ENCODE measurements around the gene PRDM2. TPM values are rescaled to one million over a fixed set of nuclear protein-coding genes. Genes with fewer than 3 reads are reported as not detected.

The PRDM2 gene
- total and polyA plus RNA-seq, 2 donors, result 19.4 to 25.5 TPM

- no peaks in the 10 kb centered on the region for H3K27me3 ChIP-seq (ENCODE audit: control insufficient read depth in 2 of 2, insufficient read depth in 1 of 2, low read length in 1 of 2)
- WGBS, result 98% methylated on average over 16 of the region's 16 CpGs
- DNase-seq (ENCODE audit: low read depth in 6 of 9, low spot score in 9 of 9), result no peak
- no peak overlapping the region for H3K27ac ChIP-seq (ENCODE audit: low read depth in 1 of 2, low read length in 1 of 2)
- no peak overlapping the region for H3K4me3 ChIP-seq (ENCODE audit: low read length in 2 of 2)
- H3K4me1 ChIP-seq (ENCODE audit: control insufficient read depth in 2 of 2, insufficient read depth in 2 of 2, low read length in 2 of 2), result no peaks in the 10 kb centered on the region
- H3K36me3 ChIP-seq (ENCODE audit: control insufficient read depth in 2 of 2, insufficient read depth in 2 of 2, low read length in 1 of 2), result peaks cover 0 to 4% of the 10 kb centered on the region in 2 donors
- H3K9me3 ChIP-seq (ENCODE audit: control insufficient read depth in 2 of 2, insufficient read depth in 1 of 2, low read length in 1 of 2), result no peaks in the 10 kb centered on the region
Observed at GRCh38 chr1:13816016-13816760, 116.2 kb downstream of the PRDM2 start.

DNA sequence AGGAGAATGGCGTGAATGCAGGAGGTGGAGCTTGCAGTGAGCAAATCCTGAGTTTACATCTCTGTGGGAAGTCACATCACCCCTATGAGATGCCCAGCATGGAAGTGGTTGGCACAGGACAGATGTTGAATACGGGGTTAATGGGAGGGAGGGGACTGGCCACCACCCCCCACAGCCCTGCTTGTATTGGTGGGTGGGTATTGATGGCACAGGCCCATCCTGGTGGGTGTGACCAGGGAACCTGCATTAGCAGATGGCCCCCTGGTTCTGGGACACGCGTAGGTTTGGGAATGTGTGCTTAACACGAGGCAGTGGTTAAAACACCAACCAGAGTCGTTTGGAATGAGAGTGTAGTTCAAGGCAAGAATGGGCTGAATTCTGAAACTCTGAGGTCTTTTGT is 117.9 kb downstream of the PRDM2 start:
- WGBS, result 98% methylated on average over 6 of the region's 6 CpGs
- Histone ChIP-seq H3K4me1 (ENCODE audit: control insufficient read depth in 2 of 2, insufficient read depth in 2 of 2, low read length in 2 of 2) (no peaks in the 10 kb centered on the region), H3K9me3 (ENCODE audit: control insufficient read depth in 2 of 2, insufficient read depth in 1 of 2, low read length in 1 of 2) (no peaks in the 10 kb centered on the region), H3K27ac (ENCODE audit: low read depth in 1 of 2, low read length in 1 of 2) (no peak overlapping the region), H3K4me3 (ENCODE audit: low read length in 2 of 2) (no peak overlapping the region), H3K36me3 (ENCODE audit: control insufficient read depth in 2 of 2, insufficient read depth in 2 of 2, low read length in 1 of 2) (peaks cover 0 to 4% of the 10 kb centered on the region in 2 donors), H3K27me3 (ENCODE audit: control insufficient read depth in 2 of 2, insufficient read depth in 1 of 2, low read length in 1 of 2) (no peaks in the 10 kb centered on the region)
- DNase-seq (ENCODE audit: low read depth in 6 of 9, low spot score in 9 of 9), result no peak

DNA sequence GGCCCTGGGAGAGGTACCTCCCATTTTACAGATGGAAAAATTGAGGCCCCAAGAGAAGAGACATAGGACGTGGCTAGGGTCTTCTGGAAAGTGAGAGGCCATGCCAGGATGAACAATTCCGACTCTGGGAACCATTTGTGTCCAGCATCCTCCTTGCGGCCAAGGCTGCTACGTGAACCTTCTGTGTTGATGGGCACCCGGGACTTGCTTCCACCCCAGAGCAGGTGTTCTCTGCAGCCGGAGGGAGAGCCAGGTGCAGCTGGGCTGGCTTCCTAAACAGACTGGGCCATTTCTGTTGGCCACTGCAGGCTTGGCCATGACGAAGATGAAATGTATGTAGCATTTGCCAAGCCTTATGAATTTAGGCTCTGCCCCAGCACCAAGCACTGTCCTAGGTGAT is 118.9 kb downstream of the PRDM2 start:
- Histone ChIP-seq H3K27me3 (ENCODE audit: control insufficient read depth in 2 of 2, insufficient read depth in 1 of 2, low read length in 1 of 2) (no peaks in the 10 kb centered on the region), H3K4me1 (ENCODE audit: control insufficient read depth in 2 of 2, insufficient read depth in 2 of 2, low read length in 2 of 2) (no peaks in the 10 kb centered on the region), H3K36me3 (ENCODE audit: control insufficient read depth in 2 of 2, insufficient read depth in 2 of 2, low read length in 1 of 2) (peaks cover 0 to 4% of the 10 kb centered on the region in 2 donors), H3K4me3 (ENCODE audit: low read length in 2 of 2) (no peak overlapping the region), H3K27ac (ENCODE audit: low read depth in 1 of 2, low read length in 1 of 2) (no peak overlapping the region), H3K9me3 (ENCODE audit: control insufficient read depth in 2 of 2, insufficient read depth in 1 of 2, low read length in 1 of 2) (no peaks in the 10 kb centered on the region)
- WGBS, result 97% methylated on average over 7 of the region's 7 CpGs
- DNase-seq (ENCODE audit: low read depth in 6 of 9, low spot score in 9 of 9), result no peak

DNA sequence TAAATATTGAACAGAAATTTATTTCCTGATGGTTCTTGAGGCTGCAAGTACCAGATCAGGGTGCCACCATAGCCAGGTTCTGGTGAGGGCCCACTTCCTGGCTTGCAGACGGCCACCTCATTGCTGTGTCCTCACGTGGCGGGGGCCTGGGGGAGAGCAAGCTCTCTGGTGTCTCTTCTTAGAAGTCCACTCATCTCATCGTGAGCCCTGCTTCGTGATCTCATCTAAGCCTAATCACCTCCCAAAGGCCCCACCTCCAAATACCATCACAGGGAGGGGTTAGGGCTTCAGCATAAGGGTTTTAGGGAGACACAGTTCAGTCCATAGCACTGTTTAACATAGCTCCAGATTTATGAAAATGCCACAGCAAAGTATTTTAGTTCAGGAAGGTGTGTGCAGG is 119.7 kb downstream of the PRDM2 start:
- H3K4me1 ChIP-seq (ENCODE audit: control insufficient read depth in 2 of 2, insufficient read depth in 2 of 2, low read length in 2 of 2), result no peaks in the 10 kb centered on the region
- H3K9me3 ChIP-seq (ENCODE audit: control insufficient read depth in 2 of 2, insufficient read depth in 1 of 2, low read length in 1 of 2), result no peaks in the 10 kb centered on the region
- peaks cover 0 to 4% of the 10 kb centered on the region in 2 donors for H3K36me3 ChIP-seq (ENCODE audit: control insufficient read depth in 2 of 2, insufficient read depth in 2 of 2, low read length in 1 of 2)
- 93% methylated on average over 5 of the region's 5 CpGs for WGBS
- no peak for DNase-seq (ENCODE audit: low read depth in 6 of 9, low spot score in 9 of 9)
- H3K4me3 ChIP-seq (ENCODE audit: low read length in 2 of 2), result no peak overlapping the region
- H3K27ac ChIP-seq (ENCODE audit: low read depth in 1 of 2, low read length in 1 of 2), result no peak overlapping the region
- H3K27me3 ChIP-seq (ENCODE audit: control insufficient read depth in 2 of 2, insufficient read depth in 1 of 2, low read length in 1 of 2), result no peaks in the 10 kb centered on the region

DNA sequence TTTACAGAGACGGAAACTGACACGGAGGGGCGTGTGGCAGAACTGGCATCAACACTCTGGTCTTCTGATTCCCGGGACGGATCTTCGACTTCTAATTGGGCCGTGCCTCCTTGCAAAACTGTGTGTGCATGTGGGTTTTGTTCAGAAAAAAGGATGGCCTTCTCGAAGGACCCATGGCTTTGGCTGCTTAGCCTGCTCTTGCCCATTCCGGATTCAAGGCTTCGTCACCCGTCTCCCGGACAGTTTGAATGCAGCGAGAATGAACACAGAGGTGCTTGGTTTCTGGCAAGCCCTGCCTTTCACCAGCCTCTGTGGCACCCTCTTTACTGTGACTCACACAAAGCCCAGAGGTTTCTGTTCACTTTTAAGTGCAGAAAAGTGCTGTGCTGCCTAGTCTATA is 120.1 kb downstream of the PRDM2 start:
- WGBS, result 92% methylated on average over 13 of the region's 13 CpGs
- Histone ChIP-seq H3K27ac (ENCODE audit: low read depth in 1 of 2, low read length in 1 of 2) (no peak overlapping the region), H3K36me3 (ENCODE audit: control insufficient read depth in 2 of 2, insufficient read depth in 2 of 2, low read length in 1 of 2) (peaks cover 0 to 4% of the 10 kb centered on the region in 2 donors)

DNA sequence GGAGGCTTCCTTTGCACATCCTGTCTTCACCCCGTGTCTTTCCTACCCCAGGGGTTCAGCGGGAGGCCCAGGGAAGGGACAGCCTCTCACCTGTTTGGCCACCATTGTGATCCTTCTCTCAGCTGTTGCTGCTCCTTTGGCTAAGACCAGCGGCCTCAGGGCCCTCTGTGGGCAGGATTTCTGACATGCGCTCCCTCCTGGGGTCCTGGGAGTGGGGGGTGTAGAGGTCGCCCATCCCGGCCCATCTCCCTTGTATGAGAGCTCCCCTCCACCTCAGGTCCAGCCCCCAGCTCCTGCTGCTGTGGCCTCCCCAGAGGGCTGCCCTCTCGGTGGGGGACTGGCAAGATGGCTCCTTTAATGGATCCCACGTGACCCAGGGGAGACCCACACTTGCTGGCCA is 120.5 kb downstream of the PRDM2 start:
- 95% methylated on average over 8 of the region's 8 CpGs for WGBS
- no peaks in the 10 kb centered on the region for H3K9me3 ChIP-seq (ENCODE audit: control insufficient read depth in 2 of 2, insufficient read depth in 1 of 2, low read length in 1 of 2)
- no peak overlapping the region for H3K4me3 ChIP-seq (ENCODE audit: low read length in 2 of 2)
- no peak overlapping the region for H3K27ac ChIP-seq (ENCODE audit: low read depth in 1 of 2, low read length in 1 of 2)
- no peaks in the 10 kb centered on the region for H3K4me1 ChIP-seq (ENCODE audit: control insufficient read depth in 2 of 2, insufficient read depth in 2 of 2, low read length in 2 of 2)
- H3K27me3 ChIP-seq (ENCODE audit: control insufficient read depth in 2 of 2, insufficient read depth in 1 of 2, low read length in 1 of 2), result no peaks in the 10 kb centered on the region
- H3K36me3 ChIP-seq (ENCODE audit: control insufficient read depth in 2 of 2, insufficient read depth in 2 of 2, low read length in 1 of 2), result peaks cover 0 to 4% of the 10 kb centered on the region in 2 donors
- DNase-seq (ENCODE audit: low read depth in 6 of 9, low spot score in 9 of 9), result no peak

More for the DNA sequence above, 120.1 kb downstream of the PRDM2 start:
- H3K9me3 ChIP-seq (ENCODE audit: control insufficient read depth in 2 of 2, insufficient read depth in 1 of 2, low read length in 1 of 2), result no peaks in the 10 kb centered on the region
- DNase-seq (ENCODE audit: low read depth in 6 of 9, low spot score in 9 of 9), result no peak
- no peaks in the 10 kb centered on the region for H3K27me3 ChIP-seq (ENCODE audit: control insufficient read depth in 2 of 2, insufficient read depth in 1 of 2, low read length in 1 of 2)
- H3K4me1 ChIP-seq (ENCODE audit: control insufficient read depth in 2 of 2, insufficient read depth in 2 of 2, low read length in 2 of 2), result no peaks in the 10 kb centered on the region
- H3K4me3 ChIP-seq (ENCODE audit: low read length in 2 of 2), result no peak overlapping the region

DNA sequence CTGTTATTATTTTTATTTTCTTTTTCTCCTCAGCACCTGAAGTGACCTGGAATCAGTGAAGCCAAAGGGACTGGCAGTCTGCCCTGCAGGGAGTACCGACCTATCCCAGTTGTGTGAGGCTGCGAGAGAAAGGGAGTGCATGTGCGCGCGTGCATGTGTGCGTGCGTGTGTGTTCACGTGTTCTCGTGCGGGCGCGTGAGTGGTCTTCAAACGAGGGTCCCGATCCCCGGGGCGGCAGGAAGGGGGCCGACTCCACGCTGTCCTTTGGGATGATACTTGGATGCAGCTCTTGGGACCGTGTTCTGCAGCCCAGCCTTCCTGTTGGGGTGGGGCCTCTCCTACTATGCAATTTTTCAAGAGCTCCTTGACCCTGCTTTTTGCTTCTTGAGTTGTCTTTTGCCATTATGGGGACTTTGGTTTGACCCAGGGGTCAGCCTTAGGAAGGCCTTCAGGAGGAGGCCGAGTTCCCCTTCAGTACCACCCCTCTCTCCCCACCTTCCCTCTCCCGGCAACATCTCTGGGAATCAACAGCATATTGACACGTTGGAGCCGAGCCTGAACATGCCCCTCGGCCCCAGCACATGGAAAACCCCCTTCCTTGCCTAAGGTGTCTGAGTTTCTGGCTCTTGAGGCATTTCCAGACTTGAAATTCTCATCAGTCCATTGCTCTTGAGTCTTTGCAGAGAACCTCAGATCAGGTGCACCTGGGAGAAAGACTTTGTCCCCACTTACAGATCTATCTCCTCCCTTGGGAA is 123.3 kb downstream of the PRDM2 start:
- Histone ChIP-seq H3K27me3 (ENCODE audit: control insufficient read depth in 2 of 2, insufficient read depth in 1 of 2, low read length in 1 of 2) (no peaks in the 10 kb centered on the region), H3K9me3 (ENCODE audit: control insufficient read depth in 2 of 2, insufficient read depth in 1 of 2, low read length in 1 of 2) (no peaks in the 10 kb centered on the region), H3K27ac (ENCODE audit: low read depth in 1 of 2, low read length in 1 of 2) (no peak overlapping the region), H3K4me3 (ENCODE audit: low read length in 2 of 2) (no peak overlapping the region), H3K36me3 (ENCODE audit: control insufficient read depth in 2 of 2, insufficient read depth in 2 of 2, low read length in 1 of 2) (no peaks in the 10 kb centered on the region), H3K4me1 (ENCODE audit: control insufficient read depth in 2 of 2, insufficient read depth in 2 of 2, low read length in 2 of 2) (no peaks in the 10 kb centered on the region)
- no peak for DNase-seq (ENCODE audit: low read depth in 6 of 9, low spot score in 9 of 9)
- 96% methylated on average over 24 of the region's 24 CpGs for WGBS

DNA sequence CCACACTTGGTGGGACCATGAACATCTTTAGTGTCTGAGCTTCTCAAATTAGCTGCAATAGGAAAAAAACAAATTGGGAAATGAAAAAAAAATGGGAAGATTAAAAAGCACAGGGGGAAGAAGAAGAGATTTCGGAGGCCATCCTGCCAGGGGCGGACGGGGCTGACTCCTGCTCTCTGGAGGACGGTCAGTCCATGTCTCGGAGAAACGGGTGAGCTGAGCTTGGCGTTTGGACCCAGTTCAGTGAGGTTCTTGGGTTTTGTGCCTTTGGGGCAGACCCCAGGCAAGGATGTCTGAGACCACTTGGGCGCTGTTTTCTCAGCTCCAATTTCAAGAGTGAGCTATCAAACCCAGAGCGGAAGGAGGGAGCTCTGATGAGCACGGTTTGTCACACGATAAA is 123.9 kb downstream of the PRDM2 start:
- no peak overlapping the region for H3K4me3 ChIP-seq (ENCODE audit: low read length in 2 of 2)
- H3K9me3 ChIP-seq (ENCODE audit: control insufficient read depth in 2 of 2, insufficient read depth in 1 of 2, low read length in 1 of 2), result no peaks in the 10 kb centered on the region
- no peaks in the 10 kb centered on the region for H3K27me3 ChIP-seq (ENCODE audit: control insufficient read depth in 2 of 2, insufficient read depth in 1 of 2, low read length in 1 of 2)
- no peaks in the 10 kb centered on the region for H3K36me3 ChIP-seq (ENCODE audit: control insufficient read depth in 2 of 2, insufficient read depth in 2 of 2, low read length in 1 of 2)
- WGBS, result 87% methylated on average over 11 of the region's 11 CpGs
- H3K4me1 ChIP-seq (ENCODE audit: control insufficient read depth in 2 of 2, insufficient read depth in 2 of 2, low read length in 2 of 2), result peaks cover 0 to under 1% of the 10 kb centered on the region in 2 donors
- DNase-seq (ENCODE audit: low read depth in 6 of 9, low spot score in 9 of 9), result no peak
- H3K27ac ChIP-seq (ENCODE audit: low read depth in 1 of 2, low read length in 1 of 2), result no peak overlapping the region

DNA sequence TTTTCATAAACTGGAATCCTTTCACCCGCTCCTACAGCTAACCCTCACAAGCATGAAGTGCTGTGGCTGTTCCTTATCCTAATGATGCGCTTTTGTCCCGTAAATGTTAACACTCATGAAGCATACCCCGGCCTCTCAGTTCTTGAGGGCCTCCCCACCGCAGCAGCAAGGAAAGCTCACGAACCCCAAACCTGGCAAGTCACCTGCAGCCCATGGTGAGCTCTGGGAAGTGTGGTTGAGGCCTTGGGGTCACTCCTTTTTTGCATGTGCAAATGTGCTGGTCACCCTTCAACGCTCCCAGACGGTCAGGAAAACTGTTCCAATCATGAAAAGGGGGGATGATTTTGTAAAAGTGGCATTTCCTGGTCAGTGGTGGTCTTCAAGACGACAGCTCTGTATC is 124.6 kb downstream of the PRDM2 start:
- Histone ChIP-seq H3K9me3 (ENCODE audit: control insufficient read depth in 2 of 2, insufficient read depth in 1 of 2, low read length in 1 of 2) (no peaks in the 10 kb centered on the region), H3K4me3 (ENCODE audit: low read length in 2 of 2) (no peak overlapping the region), H3K4me1 (ENCODE audit: control insufficient read depth in 2 of 2, insufficient read depth in 2 of 2, low read length in 2 of 2) (peaks cover 0 to 2% of the 10 kb centered on the region in 2 donors), H3K27ac (ENCODE audit: low read depth in 1 of 2, low read length in 1 of 2) (no peak overlapping the region), H3K36me3 (ENCODE audit: control insufficient read depth in 2 of 2, insufficient read depth in 2 of 2, low read length in 1 of 2) (no peaks in the 10 kb centered on the region), H3K27me3 (ENCODE audit: control insufficient read depth in 2 of 2, insufficient read depth in 1 of 2, low read length in 1 of 2) (no peaks in the 10 kb centered on the region)
- 96% methylated on average over 9 of the region's 9 CpGs for WGBS
- no peak for DNase-seq (ENCODE audit: low read depth in 6 of 9, low spot score in 9 of 9)
